ENCODE results near the gene SARM1. TPM values are rescaled to one million over a fixed set of nuclear protein-coding genes. Genes with fewer than 3 reads are reported as not detected.
"Not testable (repeated sequence)": the region's sequence is repeated elsewhere in the genome, so short reads cannot be mapped to it uniquely, and the experiment has no call there.

The SARM1 gene
- total RNA-seq = 18.3 TPM

GRCh38 chr17:28371245-28372202 is at the start of gene SARM1:
Gene SARM1 (plus strand): TSS chr17:28371694. CDS start chr17:28372033, 339 bp downstream.
- peak; percentile 84 to 88 for DNase-seq (ENCODE audit: low spot score in 2 of 2)
- no peak for FAIRE-seq

GRCh38 chr17:28324267-28324745 is 47.2 kb upstream of the SARM1 start:
- DNase-seq (ENCODE audit: low spot score in 2 of 2) (no peak), FAIRE-seq (no peak)

GRCh38 chr17:28324781-28325180 is 46.7 kb upstream of the SARM1 start:
- no peak for DNase-seq (ENCODE audit: low spot score in 2 of 2)
- FAIRE-seq = no peak

GRCh38 chr17:28325211-28325610 is 46.3 kb upstream of the SARM1 start:
- no peak for FAIRE-seq
- DNase-seq (ENCODE audit: low spot score in 2 of 2) = no peak

- no peak for FAIRE-seq
- no peak for DNase-seq (ENCODE audit: low spot score in 2 of 2)
Observed at GRCh38 chr17:28326114-28326513, 45.4 kb upstream of the SARM1 start.

GRCh38 chr17:28327031-28327607 is 44.4 kb upstream of the SARM1 start:
- FAIRE-seq (no peak), DNase-seq (ENCODE audit: low spot score in 2 of 2) (no peak)

- FAIRE-seq (no peak), DNase-seq (ENCODE audit: low spot score in 2 of 2) (no peak)
Observed at GRCh38 chr17:28327709-28328108, 43.8 kb upstream of the SARM1 start.

GRCh38 chr17:28328325-28328724 is 43.2 kb upstream of the SARM1 start:
- no peak for FAIRE-seq
- no peak for DNase-seq (ENCODE audit: low spot score in 2 of 2)

- DNase-seq (ENCODE audit: low spot score in 2 of 2) = no peak
- FAIRE-seq = no peak
Observed at GRCh38 chr17:28330671-28331070, 40.8 kb upstream of the SARM1 start.

DNA sequence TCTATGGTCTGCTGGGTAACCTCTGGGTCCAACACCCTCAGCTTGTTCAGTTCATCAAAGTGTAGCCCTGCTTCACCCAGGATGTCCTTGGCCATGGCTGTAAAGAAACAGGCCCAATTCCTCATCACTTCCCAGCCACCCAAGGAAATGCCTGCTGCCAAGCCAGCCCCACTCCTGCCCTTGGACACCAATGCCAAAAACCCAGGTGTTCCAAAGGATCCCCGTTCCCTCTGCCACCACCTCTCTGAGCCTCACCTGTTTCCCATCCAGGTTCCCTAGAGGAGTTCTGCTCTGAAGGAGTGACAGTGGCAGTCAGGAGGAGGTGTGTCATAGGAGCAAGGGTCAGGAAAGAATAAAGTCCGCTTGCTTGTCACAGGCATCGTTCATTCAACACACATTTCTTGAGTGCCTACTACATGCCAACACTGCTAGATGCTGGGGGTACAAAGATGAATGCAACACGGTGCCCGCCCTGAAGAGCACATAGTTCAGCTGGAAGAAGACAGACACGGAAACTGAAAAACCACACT is 39.5 kb upstream of the SARM1 start:
- FAIRE-seq (no peak), DNase-seq (ENCODE audit: low spot score in 2 of 2) (no peak)

GRCh38 chr17:28333083-28333746 is 38.3 kb upstream of the SARM1 start:
- FAIRE-seq (no peak), DNase-seq (ENCODE audit: low spot score in 2 of 2) (no peak)

- DNase-seq (ENCODE audit: low spot score in 2 of 2) (no peak), FAIRE-seq (no peak)
Observed at GRCh38 chr17:28334171-28334570, 37.3 kb upstream of the SARM1 start.

- FAIRE-seq (no peak), DNase-seq (ENCODE audit: low spot score in 2 of 2) (no peak)
Observed at GRCh38 chr17:28334666-28335200, 36.8 kb upstream of the SARM1 start.

DNA sequence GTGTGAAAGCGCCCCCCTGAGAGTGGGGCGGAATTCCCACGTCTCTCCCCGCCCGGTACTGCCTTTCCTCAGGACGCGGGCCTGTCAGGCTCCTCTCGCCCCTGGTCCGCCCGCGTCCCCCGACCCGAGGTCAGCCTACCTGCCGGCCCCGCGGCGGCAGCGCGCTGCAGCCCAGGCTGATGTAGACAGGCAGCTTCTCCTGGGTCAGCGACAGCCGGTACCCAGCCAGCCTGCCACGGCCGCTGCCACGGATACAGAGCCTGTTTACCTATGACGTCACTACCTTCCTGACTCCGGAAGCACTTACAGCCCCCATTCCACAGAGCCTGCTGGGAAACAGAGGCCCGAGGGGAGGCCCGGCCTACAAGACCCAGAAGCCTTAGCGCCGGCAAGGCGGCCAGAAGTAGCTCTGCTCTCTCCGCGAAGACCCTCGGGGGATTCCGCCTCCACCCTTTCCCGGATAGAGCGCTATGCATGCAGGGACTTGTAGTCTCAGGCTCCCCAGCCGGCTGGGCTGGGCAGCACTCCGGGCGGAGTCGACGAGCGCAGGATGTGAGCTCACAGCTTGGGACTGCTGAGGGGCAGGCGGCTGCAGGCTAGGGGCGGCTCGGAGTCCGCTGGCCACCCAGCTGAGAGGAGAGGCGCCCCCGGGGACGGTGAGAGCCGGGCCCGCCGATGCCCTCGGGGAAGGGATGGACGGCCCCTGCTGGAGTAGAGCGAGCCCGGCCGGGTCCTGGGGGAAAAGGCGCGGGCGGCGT is 36.1 kb upstream of the SARM1 start, which contains the start of the genes IFT20 and TNFAIP1:
Gene IFT20 (minus strand): TSS at position 272 of the 758 bp plus-strand sequence. CDS start 3,487 bp downstream, outside the sequence.
Gene TNFAIP1 (plus strand): TSS at position 561 of the 758 bp plus-strand sequence. CDS start 3,761 bp downstream, outside the sequence.
- FAIRE-seq (peak; percentile 65), DNase-seq (ENCODE audit: low spot score in 2 of 2) (peak; percentile 95)

GRCh38 chr17:28335959-28336871 is 35.3 kb upstream of the SARM1 start:
- no peak for FAIRE-seq
- peak in 1 of 2 donors; percentile 52 for DNase-seq (ENCODE audit: low spot score in 2 of 2)

GRCh38 chr17:28338056-28338768 is 33.3 kb upstream of the SARM1 start:
- FAIRE-seq (no peak), DNase-seq (ENCODE audit: low spot score in 2 of 2) (no peak)

- not testable (repeated sequence) for FAIRE-seq; DNase-seq (ENCODE audit: low spot score in 2 of 2)
Observed at GRCh38 chr17:28338769-28339212, 32.7 kb upstream of the SARM1 start.

GRCh38 chr17:28339431-28339830 is 32.1 kb upstream of the SARM1 start:
- DNase-seq (ENCODE audit: low spot score in 2 of 2) (no peak), FAIRE-seq (no peak)

Data from frontal cortex (tissue), 4 donors.